BE2C (cell line): Measurements from ENCODE around the gene LEFTY2.
"Not testable (repeated sequence)": the region's sequence is repeated elsewhere in the genome, so short reads cannot be mapped to it uniquely, and the experiment has no call there.

Source experiments
- DNase-seq: peaks from one replicate; pipeline ENCODE4 v3.0.0-alpha.2; 2020
- H3K27me3 ChIP-seq: fragments of 250-450 bp; sonication (Bioruptor Pico); 2 replicates; pipeline ENCODE4 v1.5.1; 2020; ENCODE audit warnings: mild to moderate bottlenecking
- H3K36me3 ChIP-seq: fragments of 250-450 bp; sonication (Bioruptor Pico); 2 replicates; pipeline ENCODE4 v1.5.1; 2020; ENCODE audit warnings: mild to moderate bottlenecking
- H3K4me1 ChIP-seq: fragments of 250-450 bp; sonication (Bioruptor Pico); 2 replicates; pipeline ENCODE4 v1.5.1; 2020
- H3K4me3 ChIP-seq: 2 replicates; pipeline ENCODE4 v1.5.1; 2011; ENCODE audit warnings: low read depth, low read length
- H3K9me3 ChIP-seq: fragments of 250-450 bp; sonication (Bioruptor Pico); 2 replicates; pipeline ENCODE4 v1.5.1; 2020
- TF ChIP-seq, protein P1 (sequence below): IDR thresholded peaks from 2 replicates; pipeline ENCODE4 v1.5.1; 2012; ENCODE audit warnings: mild to moderate bottlenecking, low read depth, low read length

Gene LEFTY2

DNA sequence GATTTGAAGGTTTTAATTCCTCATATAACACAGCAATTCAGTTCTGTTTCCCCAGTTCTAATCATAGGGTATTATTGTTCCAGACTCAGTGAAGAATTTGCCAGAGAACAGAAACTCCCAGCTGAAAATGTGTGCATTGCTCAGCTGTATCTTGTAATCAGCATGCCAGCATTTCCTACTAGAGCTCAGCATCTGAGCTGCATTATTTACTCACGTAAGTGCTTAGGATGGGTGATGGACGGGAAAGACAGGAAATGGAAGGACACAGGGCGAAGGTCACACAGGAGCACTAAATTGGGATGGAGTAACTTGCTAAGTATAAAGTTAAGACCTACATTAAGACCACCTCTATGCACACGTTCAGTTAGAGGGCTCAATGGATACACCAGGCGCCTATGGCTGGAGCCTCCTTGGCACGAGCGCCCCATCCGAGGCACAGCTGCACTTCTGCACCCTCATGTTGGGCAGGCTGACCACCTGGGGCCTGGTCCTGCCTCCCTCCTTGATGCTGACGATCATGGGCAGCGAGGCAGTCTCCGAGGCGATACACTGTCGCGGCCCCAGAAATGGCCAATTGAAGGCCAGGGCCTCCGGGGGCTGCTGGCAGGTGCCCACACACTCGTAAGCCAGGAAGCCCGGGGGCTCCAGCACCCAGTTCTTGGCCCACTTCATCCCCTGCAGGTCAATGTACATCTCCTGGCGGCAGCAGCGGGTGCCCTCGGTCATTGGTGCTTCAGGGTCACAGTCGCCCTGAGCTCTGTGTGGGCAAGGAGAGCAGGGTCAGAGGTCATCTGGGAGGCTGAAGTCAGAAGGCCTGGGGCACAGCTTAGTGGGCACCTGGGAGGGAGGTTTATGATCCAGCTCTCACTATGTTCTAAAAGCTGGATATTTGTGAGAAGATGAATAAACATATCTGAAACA, 3.7 kb downstream of the LEFTY2 start:
- TF ChIP-seq, protein P1, sequence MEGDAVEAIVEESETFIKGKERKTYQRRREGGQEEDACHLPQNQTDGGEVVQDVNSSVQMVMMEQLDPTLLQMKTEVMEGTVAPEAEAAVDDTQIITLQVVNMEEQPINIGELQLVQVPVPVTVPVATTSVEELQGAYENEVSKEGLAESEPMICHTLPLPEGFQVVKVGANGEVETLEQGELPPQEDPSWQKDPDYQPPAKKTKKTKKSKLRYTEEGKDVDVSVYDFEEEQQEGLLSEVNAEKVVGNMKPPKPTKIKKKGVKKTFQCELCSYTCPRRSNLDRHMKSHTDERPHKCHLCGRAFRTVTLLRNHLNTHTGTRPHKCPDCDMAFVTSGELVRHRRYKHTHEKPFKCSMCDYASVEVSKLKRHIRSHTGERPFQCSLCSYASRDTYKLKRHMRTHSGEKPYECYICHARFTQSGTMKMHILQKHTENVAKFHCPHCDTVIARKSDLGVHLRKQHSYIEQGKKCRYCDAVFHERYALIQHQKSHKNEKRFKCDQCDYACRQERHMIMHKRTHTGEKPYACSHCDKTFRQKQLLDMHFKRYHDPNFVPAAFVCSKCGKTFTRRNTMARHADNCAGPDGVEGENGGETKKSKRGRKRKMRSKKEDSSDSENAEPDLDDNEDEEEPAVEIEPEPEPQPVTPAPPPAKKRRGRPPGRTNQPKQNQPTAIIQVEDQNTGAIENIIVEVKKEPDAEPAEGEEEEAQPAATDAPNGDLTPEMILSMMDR = no peak

DNA sequence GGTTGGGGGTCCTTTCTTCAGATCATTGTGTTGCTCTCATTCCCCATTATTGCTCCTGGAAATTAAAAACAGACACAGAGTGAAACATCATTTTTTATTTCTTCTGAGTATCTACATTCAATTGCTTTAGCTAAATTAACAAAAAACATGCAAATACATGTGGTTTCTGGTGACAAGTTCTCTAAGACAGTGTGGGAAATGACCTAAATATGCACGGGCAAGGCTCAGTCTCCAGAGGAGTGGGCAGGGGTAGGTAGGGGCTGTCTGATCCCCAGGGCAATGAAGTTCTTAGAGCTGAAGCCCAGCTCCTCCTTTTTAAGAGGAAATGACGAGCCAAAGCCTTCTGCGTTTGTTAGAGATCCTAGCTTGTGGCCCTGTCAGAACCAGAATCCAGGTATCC, 4.5 kb downstream of the LEFTY2 start:
- no peaks in the 10 kb centered on the region for H3K9me3 ChIP-seq
- TF ChIP-seq, protein P1 = no peak
- H3K4me1 ChIP-seq = no peaks in the 10 kb centered on the region
- no peaks in the 10 kb centered on the region for H3K36me3 ChIP-seq
- no peaks in the 10 kb centered on the region for H3K27me3 ChIP-seq
- DNase-seq = no peak
- H3K4me3 ChIP-seq = no peak overlapping the region

More for the DNA sequence above, 3.7 kb downstream of the LEFTY2 start:
- no peaks in the 10 kb centered on the region for H3K36me3 ChIP-seq
- no peaks in the 10 kb centered on the region for H3K9me3 ChIP-seq
- H3K27me3 ChIP-seq = no peaks in the 10 kb centered on the region
- H3K4me3 ChIP-seq = no peak overlapping the region
- H3K4me1 ChIP-seq = no peaks in the 10 kb centered on the region
- no peak for DNase-seq

DNA sequence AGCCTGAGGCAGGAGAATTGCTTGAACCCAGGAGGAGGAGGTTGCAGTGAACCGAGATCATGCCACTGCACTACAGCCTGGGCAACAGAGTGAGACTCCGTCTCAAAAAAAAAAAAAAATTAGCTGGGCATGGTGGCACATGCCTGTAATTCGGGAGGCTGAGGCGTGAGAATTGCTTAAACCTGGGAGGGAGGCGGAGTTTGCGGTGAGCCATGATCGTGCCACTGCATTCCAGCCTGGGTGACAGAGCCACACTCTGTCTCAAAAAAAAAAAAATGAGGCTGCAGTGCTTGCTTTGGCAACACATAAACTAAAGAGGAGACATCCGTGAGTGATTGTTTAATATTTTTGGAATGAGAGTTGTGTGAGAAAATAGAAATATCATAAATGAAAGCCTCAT, 4.9 kb downstream of the LEFTY2 start:
- DNase-seq, H3K27me3 ChIP-seq, H3K9me3 ChIP-seq, H3K36me3 ChIP-seq, H3K4me3 ChIP-seq, H3K4me1 ChIP-seq: not testable (repeated sequence)

DNA sequence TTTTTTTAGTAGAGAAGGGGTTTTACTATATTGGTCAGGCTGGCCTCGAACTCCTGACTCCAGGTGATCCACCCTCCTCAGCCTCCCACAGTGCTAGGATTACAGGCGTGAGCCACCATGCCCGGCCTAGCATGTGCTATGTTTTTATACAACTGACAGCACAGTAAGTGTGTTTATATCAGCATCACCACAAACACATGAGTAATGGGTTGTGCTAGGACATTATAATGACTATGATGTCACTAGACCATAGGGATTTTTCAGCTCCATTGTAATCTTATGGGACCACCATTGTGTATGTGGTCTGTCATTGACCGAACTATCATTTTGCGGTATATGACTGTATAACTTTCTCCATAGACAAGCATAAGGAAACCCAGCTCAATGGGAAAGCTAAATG, 6.3 kb downstream of the LEFTY2 start:
- no peaks in the 10 kb centered on the region for H3K4me1 ChIP-seq
- H3K27me3 ChIP-seq = no peaks in the 10 kb centered on the region
- DNase-seq = no peak
- no peaks in the 10 kb centered on the region for H3K9me3 ChIP-seq
- H3K4me3 ChIP-seq = no peak overlapping the region
- TF ChIP-seq, protein P1 = no peak
- H3K36me3 ChIP-seq = no peaks in the 10 kb centered on the region

DNA sequence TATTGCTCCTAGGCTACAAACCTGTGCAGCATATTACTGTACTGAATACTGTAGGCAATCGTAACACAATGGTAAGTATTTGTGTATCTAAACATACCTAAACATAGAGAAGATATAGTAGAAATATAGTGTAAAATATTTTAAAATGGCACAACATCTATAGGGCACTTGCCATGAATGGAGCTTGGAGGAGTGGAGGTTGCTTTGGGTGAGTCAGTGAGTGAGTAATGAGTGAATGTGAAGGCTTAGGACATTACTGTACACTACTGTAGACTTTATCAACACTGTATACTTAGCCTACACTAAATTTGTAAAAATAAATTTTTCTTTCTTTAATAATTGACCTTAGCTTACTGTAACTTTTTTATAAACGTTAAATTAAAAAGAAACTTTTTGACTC, 7.9 kb downstream of the LEFTY2 start:
- H3K4me3 ChIP-seq = no peak overlapping the region
- no peaks in the 10 kb centered on the region for H3K27me3 ChIP-seq
- H3K36me3 ChIP-seq = no peaks in the 10 kb centered on the region
- 0 out of 2 replicates have a peak, but pooled peaks cover 2% of the 10 kb centered on the region for H3K4me1 ChIP-seq
- H3K9me3 ChIP-seq = no peaks in the 10 kb centered on the region
- DNase-seq = no peak
- TF ChIP-seq, protein P1 = no peak

DNA sequence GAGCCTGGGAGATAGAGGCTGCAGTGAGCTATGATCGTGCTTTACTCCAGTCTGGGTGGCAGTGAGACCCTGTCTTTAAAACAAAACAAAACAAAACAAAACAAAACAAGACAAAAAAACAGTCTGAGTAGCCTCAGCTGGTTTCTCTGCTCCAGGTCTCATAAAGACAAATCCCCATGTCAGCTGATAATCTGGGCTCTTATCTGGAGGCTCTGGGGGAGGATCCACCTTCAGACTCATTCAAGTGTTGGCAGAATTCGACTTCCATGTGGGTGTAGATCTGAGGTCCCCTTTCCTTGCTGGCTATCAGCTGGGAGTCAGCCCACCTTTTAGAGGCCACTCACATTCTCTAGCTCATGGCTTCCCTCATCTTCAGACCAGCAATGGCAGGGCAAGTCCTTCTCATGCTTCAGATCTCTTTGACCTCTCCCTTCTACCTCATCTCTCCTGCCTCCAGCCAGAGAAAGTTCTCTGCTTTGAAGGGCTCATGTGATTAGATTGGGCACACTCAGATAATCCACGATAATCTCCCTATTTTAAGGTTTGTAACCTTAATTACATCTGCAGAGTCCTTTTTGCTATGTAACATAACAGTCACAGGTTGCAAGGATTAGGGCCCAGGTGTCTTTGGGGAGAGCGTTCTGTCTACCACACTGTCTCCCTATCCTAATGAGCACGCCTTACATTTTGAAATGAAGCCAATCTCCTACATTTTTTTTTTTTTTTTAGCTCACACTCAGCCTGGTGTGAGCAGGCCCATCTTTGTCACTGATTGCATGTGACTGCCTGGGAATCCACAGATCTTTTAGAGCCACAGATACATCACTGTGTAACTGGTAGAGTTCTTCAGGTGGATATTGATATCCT, 9.5 kb downstream of the LEFTY2 start:
- DNase-seq = no peak
- TF ChIP-seq, protein P1 = no peak

More for the DNA sequence above, 9.5 kb downstream of the LEFTY2 start:
- Histone ChIP-seq H3K9me3 (no peaks in the 10 kb centered on the region), H3K4me1 (0 out of 2 replicates have a peak, but pooled peaks cover 2% of the 10 kb centered on the region), H3K4me3 (no peak overlapping the region), H3K27me3 (no peaks in the 10 kb centered on the region), H3K36me3 (no peaks in the 10 kb centered on the region)
